GM10248 (cell line): Measurements from ENCODE around the gene CRTAC1.

Source experiments
- CTCF ChIA-PET: fragments of 300-600 bp; sonication (Branson Sonifier 250); formaldehyde crosslinking; extraction: SDS; loops from one replicate; lab custom pipeline; 2021; ENCODE audit warnings: antibody characterized with exemption; lab: Yijun Ruan, JAX
- POLR2A ChIA-PET: fragments of 350-650 bp; sonication (Branson Sonifier 250); formaldehyde crosslinking; extraction: SDS; loops from one replicate; lab custom pipeline; 2020; ENCODE audit warnings: antibody characterized with exemption; lab: Yijun Ruan, JAX
- DNase-seq: peaks from one replicate; pipeline ENCODE4 v3.0.0; 2012; ENCODE audit errors: extremely low spot score
- TF ChIP-seq, protein P1 (sequence below): IDR thresholded peaks from 2 replicates; pipeline ENCODE4 v1.5.1; 2012; ENCODE audit warnings: mild to moderate bottlenecking, low read depth; ENCODE audit errors: extremely low read depth, missing control alignments, control extremely low read depth

The CRTAC1 gene

GRCh38 chr10:97898429-97898828, 132.0 kb downstream of the CRTAC1 start:
- no peak for DNase-seq
- POLR2A ChIA-PET, result no interaction called here

DNA sequence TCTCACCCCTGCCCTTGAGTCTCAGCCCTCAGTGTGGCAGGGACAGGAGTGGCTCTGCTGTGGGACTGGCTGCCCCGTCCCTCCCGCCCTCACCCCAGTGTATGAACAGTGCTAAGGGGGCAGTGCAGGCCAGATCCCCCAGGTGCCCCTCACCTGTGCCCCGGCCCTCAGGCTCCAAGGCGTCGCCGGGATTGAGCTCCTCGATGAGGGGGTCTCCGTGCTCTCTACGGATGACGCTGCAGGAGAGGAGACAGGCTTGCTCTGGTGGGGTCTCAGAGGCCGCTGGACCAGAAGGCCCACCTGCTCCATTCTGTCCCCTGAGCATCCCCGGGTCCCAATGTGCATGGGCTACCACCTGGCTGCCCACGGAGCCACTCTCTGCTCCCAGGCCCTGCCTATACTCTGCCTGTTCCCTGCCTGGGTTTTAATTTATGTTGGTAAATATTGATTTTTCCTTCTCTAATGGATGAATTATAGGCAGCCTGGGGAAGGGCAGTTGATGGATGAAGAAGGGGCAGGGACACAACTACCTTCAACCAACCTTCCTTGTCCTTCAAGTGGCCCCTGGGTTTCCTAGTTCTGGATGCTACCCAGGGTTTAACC, 133.6 kb downstream of the CRTAC1 start:
- TF ChIP-seq, protein P1, sequence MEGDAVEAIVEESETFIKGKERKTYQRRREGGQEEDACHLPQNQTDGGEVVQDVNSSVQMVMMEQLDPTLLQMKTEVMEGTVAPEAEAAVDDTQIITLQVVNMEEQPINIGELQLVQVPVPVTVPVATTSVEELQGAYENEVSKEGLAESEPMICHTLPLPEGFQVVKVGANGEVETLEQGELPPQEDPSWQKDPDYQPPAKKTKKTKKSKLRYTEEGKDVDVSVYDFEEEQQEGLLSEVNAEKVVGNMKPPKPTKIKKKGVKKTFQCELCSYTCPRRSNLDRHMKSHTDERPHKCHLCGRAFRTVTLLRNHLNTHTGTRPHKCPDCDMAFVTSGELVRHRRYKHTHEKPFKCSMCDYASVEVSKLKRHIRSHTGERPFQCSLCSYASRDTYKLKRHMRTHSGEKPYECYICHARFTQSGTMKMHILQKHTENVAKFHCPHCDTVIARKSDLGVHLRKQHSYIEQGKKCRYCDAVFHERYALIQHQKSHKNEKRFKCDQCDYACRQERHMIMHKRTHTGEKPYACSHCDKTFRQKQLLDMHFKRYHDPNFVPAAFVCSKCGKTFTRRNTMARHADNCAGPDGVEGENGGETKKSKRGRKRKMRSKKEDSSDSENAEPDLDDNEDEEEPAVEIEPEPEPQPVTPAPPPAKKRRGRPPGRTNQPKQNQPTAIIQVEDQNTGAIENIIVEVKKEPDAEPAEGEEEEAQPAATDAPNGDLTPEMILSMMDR, result no peak
- POLR2A ChIA-PET, result no interaction called here
- CTCF ChIA-PET, result interaction anchor here (2.3 to 2.9 kb wide), 2 partner anchors 18 to 145 kb away, joined by 8 to 15 read pairs; no protein-coding TSS in a partner anchor
- DNase-seq, result no peak

More at GRCh38 chr10:97898429-97898828, 132.0 kb downstream of the CRTAC1 start:
- TF ChIP-seq, protein P1, result no peak
- CTCF ChIA-PET, result interaction anchor here (1.0 to 2.9 kb wide), 3 partner anchors 17 to 143 kb away, joined by 3 to 15 read pairs (median 8); no protein-coding TSS in a partner anchor

DNA sequence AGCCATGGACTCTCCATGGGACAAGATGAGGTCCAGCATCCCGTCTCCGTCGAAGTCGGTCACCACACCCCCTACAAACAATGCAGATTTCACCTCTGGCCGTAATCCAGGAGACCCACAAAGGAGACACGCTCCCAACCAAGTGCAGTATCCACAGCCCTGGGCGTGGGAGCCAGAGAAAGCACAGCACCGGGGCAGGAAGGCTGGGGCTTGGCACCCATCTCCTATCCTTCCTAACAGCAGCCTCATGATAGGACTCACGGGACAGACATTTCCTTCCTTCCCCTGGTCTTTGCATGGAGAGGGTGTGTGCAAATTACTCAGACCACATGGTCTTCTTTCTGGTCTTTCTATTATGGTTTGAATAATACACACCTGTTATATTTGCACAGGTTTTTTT, 134.5 kb downstream of the CRTAC1 start:
- CTCF ChIA-PET, result interaction anchor here (2.9 kb wide), 1 partner anchor 19 kb away, joined by 15 read pairs; no protein-coding TSS in a partner anchor
- POLR2A ChIA-PET, result no interaction called here
- no peak for DNase-seq
- TF ChIP-seq, protein P1, result no peak

DNA sequence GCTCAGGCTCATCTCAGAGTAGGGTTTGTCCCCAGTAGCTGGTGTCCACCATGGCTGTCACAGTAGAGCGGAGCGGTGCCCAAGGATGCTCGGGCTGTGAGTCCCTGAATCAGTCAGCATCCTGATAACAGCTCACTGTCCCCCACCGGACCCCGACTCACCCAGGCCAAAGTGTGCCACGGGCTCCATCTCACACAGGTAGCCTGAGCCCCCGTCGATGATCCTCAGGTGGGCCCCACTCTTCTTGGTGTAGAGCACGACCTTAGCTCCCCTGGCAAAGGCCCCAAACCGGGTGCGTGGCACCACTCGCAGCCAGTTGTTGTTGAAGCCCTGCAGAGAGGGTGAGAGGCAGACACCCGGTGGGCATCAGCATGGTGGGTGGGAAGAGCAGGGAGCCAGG, 135.3 kb downstream of the CRTAC1 start:
- CTCF ChIA-PET, result interaction anchor here (2.0 kb wide), 1 partner anchor 20 kb away, joined by 6 read pairs; no protein-coding TSS in a partner anchor

GRCh38 chr10:97894092-97894491, 136.3 kb downstream of the CRTAC1 start:
- POLR2A ChIA-PET, result no interaction called here
- CTCF ChIA-PET, result interaction anchor here (2.0 kb wide), 1 partner anchor 21 kb away, joined by 6 read pairs; no protein-coding TSS in a partner anchor
- TF ChIP-seq, protein P1, result no peak
- DNase-seq, result no peak

More for the DNA sequence above, 135.3 kb downstream of the CRTAC1 start:
- no peak for DNase-seq
- POLR2A ChIA-PET, result interaction anchor here (0.6 kb wide), 1 partner anchor 531 kb away, joined by 3 read pairs; no protein-coding TSS in a partner anchor
- TF ChIP-seq, protein P1, result no peak

DNA sequence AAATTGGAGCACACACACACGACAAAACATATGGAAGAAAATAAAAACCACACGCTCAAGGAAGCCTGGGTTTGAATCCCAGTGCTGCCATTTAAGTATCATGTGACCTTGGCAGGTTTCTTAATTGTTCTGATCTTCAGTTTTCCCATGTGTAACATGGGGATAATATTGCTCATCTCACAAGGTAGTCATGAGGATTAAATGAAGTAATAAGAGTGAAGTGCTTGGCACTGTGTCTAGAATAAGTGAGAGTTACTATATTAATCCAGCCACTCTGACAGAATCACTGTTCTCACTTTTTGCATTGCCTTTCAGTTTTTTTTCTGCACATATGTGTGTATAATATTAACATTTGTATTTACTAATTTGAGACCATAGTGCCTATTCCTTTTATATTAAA, 137.5 kb downstream of the CRTAC1 start:
- DNase-seq, result no peak
- ChIA-PET CTCF (no interaction called here), POLR2A (no interaction called here)
- TF ChIP-seq, protein P1, result no peak
